ENCODE data around the gene OR6N1.

OR6N1 gene

GRCh38 chr1:158771950-158772866 lies at the start of gene OR6N1:
OR6N1 (minus strand) TSS chr1:158772195; CDS start chr1:158766682, 5,513 bp downstream.
- DNase-seq (ENCODE audit: low spot score) (no peak), FAIRE-seq (no peak)

DNA sequence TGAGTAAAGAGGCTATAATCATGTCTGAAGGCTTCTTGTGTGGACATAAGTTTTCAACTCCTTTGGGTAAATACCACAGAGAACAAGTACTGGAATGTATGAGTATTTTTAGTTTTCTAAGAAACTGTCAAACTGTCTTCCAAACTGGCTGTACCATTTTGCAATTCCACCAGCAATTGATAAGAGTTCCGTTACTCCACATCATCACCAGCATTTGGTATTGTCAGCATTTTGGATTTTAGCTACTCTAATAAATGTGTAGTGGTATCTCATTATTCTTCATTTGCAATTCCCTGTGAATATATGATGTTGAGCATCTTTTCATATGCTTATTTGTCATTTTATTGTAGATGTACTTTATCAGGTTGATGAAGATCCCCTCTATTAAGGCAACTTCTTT lies 49.7 kb upstream of the OR6N1 start:
- DNase-seq (ENCODE audit: low spot score) (no peak), FAIRE-seq (no peak)

GRCh38 chr1:158819461-158820443 lies 47.8 kb upstream of the OR6N1 start:
- DNase-seq (ENCODE audit: low spot score) (no peak), FAIRE-seq (no peak)

DNA sequence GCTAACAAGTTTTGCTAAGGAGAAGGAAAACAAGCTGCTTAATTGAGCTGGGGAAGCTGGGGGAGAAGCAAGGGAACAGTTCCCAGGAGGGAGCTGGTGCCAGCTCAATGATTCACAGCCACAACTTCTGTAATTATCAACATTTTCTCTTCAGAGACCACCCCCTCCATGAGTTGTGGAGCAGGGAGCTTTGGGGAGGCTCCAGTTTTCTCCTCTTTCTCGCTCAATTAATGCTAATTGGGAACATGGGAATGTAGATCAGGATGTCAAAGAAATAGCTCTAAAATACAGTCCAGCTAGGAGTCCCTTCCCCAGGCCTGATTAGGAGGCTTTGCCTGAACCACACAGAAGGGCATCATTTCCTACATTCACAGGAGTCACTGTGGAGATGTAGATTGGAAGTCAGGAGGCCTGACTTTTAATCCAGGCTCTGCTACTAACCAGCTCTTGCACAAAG lies 47.0 kb upstream of the OR6N1 start:
- DNase-seq (ENCODE audit: low spot score) (no peak), FAIRE-seq (no peak)

GRCh38 chr1:158818560-158818959 lies 46.6 kb upstream of the OR6N1 start:
- FAIRE-seq: no peak
- no peak for DNase-seq (ENCODE audit: low spot score)

DNA sequence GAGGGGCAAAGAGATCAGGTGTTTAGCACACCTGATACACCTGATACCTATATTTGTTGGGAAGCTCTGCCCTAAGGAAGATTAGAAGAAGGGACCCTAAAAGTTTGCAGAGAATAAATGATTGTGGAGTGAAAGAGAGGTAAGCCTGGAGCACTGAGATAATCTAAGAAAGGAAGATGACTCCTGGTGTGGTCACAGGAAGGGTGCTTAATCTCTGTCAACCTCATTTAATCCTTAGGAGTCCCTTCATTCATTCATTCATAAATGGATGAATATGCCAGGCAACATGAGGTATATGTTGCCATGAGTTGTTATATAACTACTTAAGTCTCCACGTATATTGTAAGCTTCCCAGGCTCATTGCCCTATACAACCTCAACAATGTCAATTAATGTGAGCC lies 43.0 kb upstream of the OR6N1 start:
- DNase-seq (ENCODE audit: low spot score): no peak
- no peak for FAIRE-seq

DNA sequence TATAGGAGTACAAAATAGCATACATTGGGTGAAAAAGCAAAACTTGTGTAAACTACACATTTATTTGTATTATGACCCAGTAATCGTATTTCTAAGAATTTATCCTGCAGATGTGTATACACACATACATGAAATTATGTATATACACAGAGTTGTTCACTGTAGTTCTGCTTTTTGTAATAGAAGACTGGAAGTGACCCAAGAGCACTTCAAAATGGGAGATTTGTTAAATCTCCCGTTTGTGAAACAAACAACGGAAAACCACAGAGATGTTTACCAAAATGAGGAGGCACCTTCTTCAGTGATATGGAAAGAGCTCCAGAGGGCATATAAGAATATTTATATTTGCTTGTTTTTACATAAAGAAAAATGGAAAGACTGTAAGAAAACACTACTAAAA lies 41.2 kb upstream of the OR6N1 start:
- no peak for FAIRE-seq

DNA sequence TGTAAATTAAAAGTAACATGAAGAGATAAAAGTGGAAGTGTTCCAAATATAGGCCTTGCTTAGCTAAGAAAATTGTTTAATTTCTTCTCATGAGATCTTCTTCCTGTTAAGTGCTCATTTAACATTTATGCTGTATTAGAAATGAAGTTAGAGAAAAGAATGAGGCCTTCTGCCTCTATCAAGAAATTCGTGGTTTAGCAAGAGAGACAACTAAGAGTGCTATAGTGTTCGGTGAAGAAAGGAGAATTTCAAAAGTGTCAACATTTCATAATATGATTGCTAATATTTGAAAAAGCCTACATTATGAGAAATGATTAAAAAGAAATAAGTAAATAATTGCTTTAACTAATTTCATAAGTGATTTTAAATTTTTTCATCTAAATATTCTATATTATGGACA lies 40.3 kb upstream of the OR6N1 start:
- no peak for DNase-seq (ENCODE audit: low spot score)
- no peak for FAIRE-seq

More for the DNA sequence above, 41.2 kb upstream of the OR6N1 start:
- no peak for DNase-seq (ENCODE audit: low spot score)

- no peak for FAIRE-seq
- DNase-seq (ENCODE audit: low spot score): no peak
Measured at GRCh38 chr1:158810311-158810710, 38.3 kb upstream of the OR6N1 start.

- FAIRE-seq (no peak), DNase-seq (ENCODE audit: low spot score) (no peak)
Measured at GRCh38 chr1:158809862-158810261, 37.9 kb upstream of the OR6N1 start.

GRCh38 chr1:158809256-158809655 lies 37.3 kb upstream of the OR6N1 start:
- DNase-seq (ENCODE audit: low spot score) (no peak), FAIRE-seq (no peak)

- no peak for DNase-seq (ENCODE audit: low spot score)
- no peak for FAIRE-seq
Measured at GRCh38 chr1:158806916-158807536, 35.0 kb upstream of the OR6N1 start.

GRCh38 chr1:158803678-158804077 lies 31.7 kb upstream of the OR6N1 start:
- FAIRE-seq: no peak

GRCh38 chr1:158801396-158801795 lies 29.4 kb upstream of the OR6N1 start:
- DNase-seq (ENCODE audit: low spot score) (no peak), FAIRE-seq (no peak)

More at GRCh38 chr1:158803678-158804077, 31.7 kb upstream of the OR6N1 start:
- DNase-seq (ENCODE audit: low spot score): no peak

GRCh38 chr1:158800526-158800925 lies 28.5 kb upstream of the OR6N1 start:
- DNase-seq (ENCODE audit: low spot score) (no peak), FAIRE-seq (no peak)

- no peak for FAIRE-seq
Measured at GRCh38 chr1:158799689-158800088, 27.7 kb upstream of the OR6N1 start.

GRCh38 chr1:158798531-158798930 lies 26.5 kb upstream of the OR6N1 start:
- no peak for FAIRE-seq
- DNase-seq (ENCODE audit: low spot score): no peak

More at GRCh38 chr1:158799689-158800088, 27.7 kb upstream of the OR6N1 start:
- DNase-seq (ENCODE audit: low spot score): no peak

DNA sequence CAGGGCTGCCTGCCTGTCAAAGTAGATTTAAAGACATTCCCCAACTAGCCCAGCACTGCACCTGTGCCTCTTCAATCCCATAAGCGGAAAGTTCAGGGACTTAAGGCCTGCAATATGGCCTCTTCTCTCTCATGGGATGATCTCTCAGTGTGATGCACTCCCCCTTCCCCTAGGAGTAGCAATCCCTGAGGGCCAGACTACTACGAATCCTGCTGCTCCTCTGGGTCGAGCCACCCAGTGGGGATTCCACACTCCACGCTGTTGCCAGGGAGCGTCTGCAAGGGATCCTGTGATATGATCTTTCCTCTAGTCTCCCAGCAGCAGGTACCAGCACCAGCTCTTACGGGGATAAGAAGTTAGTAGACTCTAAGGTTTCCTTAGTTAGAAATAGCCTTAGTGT lies 22.3 kb upstream of the OR6N1 start:
- DNase-seq (ENCODE audit: low spot score) (no peak), FAIRE-seq (no peak)

DNA sequence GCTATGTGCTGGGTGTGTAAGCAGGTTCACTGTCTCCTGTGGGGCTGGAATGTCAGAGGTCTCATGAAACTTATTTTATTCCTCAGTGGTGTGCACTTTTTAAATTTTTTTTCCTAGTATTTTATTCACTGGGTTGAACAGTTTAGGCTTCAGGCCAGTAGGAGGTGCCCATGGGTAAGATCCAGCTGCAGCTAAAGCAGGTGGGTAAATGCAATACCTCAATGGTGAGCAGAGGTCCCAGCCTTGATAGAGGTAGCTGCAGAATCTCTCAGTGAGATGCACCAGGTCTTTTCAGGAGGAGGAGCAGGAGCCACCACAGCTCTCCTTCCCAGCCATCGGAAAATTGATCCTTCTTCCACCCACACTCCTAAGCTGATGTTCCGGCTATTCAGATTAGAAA lies 21.6 kb upstream of the OR6N1 start:
- DNase-seq (ENCODE audit: low spot score): no peak
- FAIRE-seq: no peak

DNA sequence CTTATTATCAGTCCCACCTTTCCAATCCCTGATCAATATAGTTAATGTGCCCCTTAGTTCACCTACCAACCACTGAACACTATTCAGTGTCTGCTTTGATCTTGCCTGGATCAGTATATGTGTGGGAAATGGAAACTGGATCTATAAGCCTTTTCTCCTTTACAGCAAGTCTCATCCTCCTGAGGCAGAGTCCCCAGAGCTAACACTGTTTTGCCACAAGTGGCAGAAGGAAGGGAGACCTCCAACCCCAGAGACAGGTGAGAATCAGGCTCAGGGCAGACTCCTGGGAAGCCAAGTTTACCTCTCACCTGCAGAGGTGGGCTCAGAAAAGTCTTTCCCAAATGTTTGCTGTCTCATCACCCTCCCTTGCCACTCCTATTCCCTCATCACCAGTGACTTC lies 9.1 kb upstream of the OR6N1 start, which contains the start of gene OR6N2:
OR6N2 (minus strand) TSS at position 101 of the 400 bp plus-strand sequence. CDS start 3,569 bp downstream, outside the sequence.
- no peak for FAIRE-seq

GRCh38 chr1:158754420-158754819 lies 17.6 kb downstream of the OR6N1 start, which contains the start of gene OR6K6:
OR6K6 (plus strand) TSS chr1:158754720; CDS start chr1:158754888, 168 bp downstream.
- no peak for FAIRE-seq
- no peak for DNase-seq (ENCODE audit: low spot score)

More for the DNA sequence above, 9.1 kb upstream of the OR6N1 start, which contains the start of gene OR6N2:
- no peak for DNase-seq (ENCODE audit: low spot score)

All from urothelium cell line (cell line).